UCSD-AML1 (cell line): ENCODE measurements around the gene SRP54.
"Not testable (repeated sequence)": the region's sequence is repeated elsewhere in the genome, so short reads cannot be mapped to it uniquely, and the experiment has no call there.

Source experiments
- DNase-seq: peaks from one replicate; lab custom pipeline; 2025; ENCODE audit not compliant: unreplicated experiment; lab: John Stamatoyannopoulos, UW

The SRP54 gene

GRCh38 chr14:34982421-34983147 lies at the start of gene SRP54:
Gene SRP54 (plus strand): TSS chr14:34982992. CDS start chr14:34996710, 13,718 bp downstream.
- DNase-seq, result peak; percentile 96

GRCh38 chr14:34933301-34933700 lies 49.5 kb upstream of the SRP54 start:
- DNase-seq, result no peak

- no peak for DNase-seq
Observed at GRCh38 chr14:34935488-34935887, 47.3 kb upstream of the SRP54 start.

- no peak for DNase-seq
Observed at GRCh38 chr14:34937442-34937841, 45.4 kb upstream of the SRP54 start.

- no peak for DNase-seq
Observed at GRCh38 chr14:34937876-34938275, 44.9 kb upstream of the SRP54 start.

- DNase-seq, result no peak
Observed at GRCh38 chr14:34943506-34943905, 39.3 kb upstream of the SRP54 start.

GRCh38 chr14:34944744-34945143 lies 38.0 kb upstream of the SRP54 start:
- no peak for DNase-seq

- no peak for DNase-seq
Observed at GRCh38 chr14:34946699-34947098, 36.1 kb upstream of the SRP54 start.

GRCh38 chr14:34951286-34951685 lies 31.5 kb upstream of the SRP54 start:
- no peak for DNase-seq

- DNase-seq, result no peak
Observed at GRCh38 chr14:34956931-34957330, 25.9 kb upstream of the SRP54 start.

GRCh38 chr14:34957771-34958286 lies 25.0 kb upstream of the SRP54 start:
- DNase-seq, result no peak

GRCh38 chr14:34962106-34962505 lies 20.7 kb upstream of the SRP54 start:
- DNase-seq, result not testable (repeated sequence)

- no peak for DNase-seq
Observed at GRCh38 chr14:34964977-34965764, 17.6 kb upstream of the SRP54 start.

GRCh38 chr14:34965912-34966311 lies 16.9 kb upstream of the SRP54 start:
- DNase-seq, result no peak

- no peak for DNase-seq
Observed at GRCh38 chr14:34966413-34966812, 16.4 kb upstream of the SRP54 start.

- DNase-seq, result no peak
Observed at GRCh38 chr14:34970665-34971064, 12.1 kb upstream of the SRP54 start.

- DNase-seq, result no peak
Observed at GRCh38 chr14:34971381-34971780, 11.4 kb upstream of the SRP54 start.

GRCh38 chr14:34971801-34972200 lies 11.0 kb upstream of the SRP54 start:
- DNase-seq, result no peak

- no peak for DNase-seq
Observed at GRCh38 chr14:34978444-34978843, 4.3 kb upstream of the SRP54 start.

GRCh38 chr14:34980337-34980900 lies 2.4 kb upstream of the SRP54 start:
- DNase-seq, result no peak

- DNase-seq, result peak; percentile 64
Observed at GRCh38 chr14:34981743-34982420, 910 bp upstream of the SRP54 start.
